Cardiac septum (tissue), 1 donor: ENCODE data around the gene TAF1B. TPM values are rescaled to one million over a fixed set of nuclear protein-coding genes. Genes with fewer than 3 reads are reported as not detected.
"Not testable (repeated sequence)": the region's sequence is repeated elsewhere in the genome, so short reads cannot be mapped to it uniquely, and the experiment has no call there.

Experiments used
- DNase-seq: peaks from one replicate; pipeline ENCODE4 v3.0.0-alpha.2; 2020; ENCODE audit warnings: low spot score
- intact Hi-C: fragments of 100-400 bp; cut with DNase I; formaldehyde crosslinking; loops from one replicate; pipeline ENCODE4 v1.14.0; 2022
- total RNA-seq: library from RNA; stranded (reverse); fragmentation: NEBNext Ultra II Directional; extraction: Animal tissue kit (Norgen Biotek cat#: 25700); gene quantifications from one replicate; pipeline ENCODE4 v1.2.1, GENCODE V29; 2021
- donor health status: DM: no; HTN: no; CAD: no.

TAF1B gene
- total RNA-seq, 1 donor from 2014 or later, result 8.4 TPM

- intact Hi-C loops, result no loop called here
- no peak for DNase-seq
Observed at GRCh38 chr2:9912468-9912867, 69.2 kb downstream of the TAF1B start.

- no peak for DNase-seq
- intact Hi-C loops, result no loop called here
Observed at GRCh38 chr2:9914384-9915065, 71.3 kb downstream of the TAF1B start.

- DNase-seq, result no peak
Observed at GRCh38 chr2:9918275-9918674, 75.0 kb downstream of the TAF1B start.

GRCh38 chr2:9919512-9919911 is 76.2 kb downstream of the TAF1B start:
- intact Hi-C loops, result no loop called here
- no peak for DNase-seq

More at GRCh38 chr2:9918275-9918674, 75.0 kb downstream of the TAF1B start:
- intact Hi-C loops, result no loop called here

GRCh38 chr2:9927020-9927419 is 83.7 kb downstream of the TAF1B start:
- DNase-seq, intact Hi-C loops: not testable (repeated sequence)

GRCh38 chr2:9937258-9937657 is 94.0 kb downstream of the TAF1B start:
- intact Hi-C loops, result no loop called here
- no peak for DNase-seq

- intact Hi-C loops, result no loop called here
- DNase-seq, result no peak
Observed at GRCh38 chr2:9937968-9938367, 94.7 kb downstream of the TAF1B start.

- intact Hi-C loops, result no loop called here
- no peak for DNase-seq
Observed at GRCh38 chr2:9939587-9940485, 96.6 kb downstream of the TAF1B start.

- no peak for DNase-seq
- intact Hi-C loops, result no loop called here
Observed at GRCh38 chr2:9941196-9941995, 98.1 kb downstream of the TAF1B start.

GRCh38 chr2:9941996-9942390 is 98.7 kb downstream of the TAF1B start:
- no peak for DNase-seq
- intact Hi-C loops, result no loop called here

GRCh38 chr2:9944330-9944758 is 101.1 kb downstream of the TAF1B start:
- DNase-seq, result no peak
- intact Hi-C loops, result no loop called here

- intact Hi-C loops, result no loop called here
- no peak for DNase-seq
Observed at GRCh38 chr2:9945596-9945995, 102.3 kb downstream of the TAF1B start.

GRCh38 chr2:9946076-9946475 is 102.8 kb downstream of the TAF1B start:
- intact Hi-C loops, result no loop called here
- no peak for DNase-seq

GRCh38 chr2:9946818-9947217 is 103.5 kb downstream of the TAF1B start:
- no peak for DNase-seq
- intact Hi-C loops, result no loop called here

- no peak for DNase-seq
- intact Hi-C loops, result no loop called here
Observed at GRCh38 chr2:9948721-9949120, 105.4 kb downstream of the TAF1B start.

GRCh38 chr2:9949239-9949991 is 106.1 kb downstream of the TAF1B start:
- no peak for DNase-seq
- intact Hi-C loops, result no loop called here

GRCh38 chr2:9949992-9950520 is 106.8 kb downstream of the TAF1B start:
- intact Hi-C loops, result no loop called here
- no peak for DNase-seq

GRCh38 chr2:9950521-9951271 is 107.4 kb downstream of the TAF1B start:
- intact Hi-C loops, result no loop called here
- no peak for DNase-seq

GRCh38 chr2:9951272-9951521 is 107.9 kb downstream of the TAF1B start:
- intact Hi-C loops, result no loop called here
- DNase-seq, result no peak
